GM06990 (cell line): ENCODE data around the gene MT1A.

ENCODE experiments used
- DNase-seq: peaks from one replicate; pipeline ENCODE4 v3.0.0-alpha.2; 2011; ENCODE audit not compliant: insufficient read length; ENCODE audit errors: extremely low read depth
- H3K27me3 ChIP-seq: replicated peaks from 2 replicates; pipeline ENCODE4 v1.6.0; 2011; ENCODE audit warnings: low read length; ENCODE audit not compliant: control insufficient read depth, insufficient read depth
- H3K36me3 ChIP-seq: 2 replicates; pipeline ENCODE4 v1.5.1; 2011; ENCODE audit warnings: low read length; ENCODE audit not compliant: control insufficient read depth, insufficient read depth
- H3K4me3 ChIP-seq: replicated peaks from 2 replicates; pipeline ENCODE4 v1.5.1; 2011; ENCODE audit warnings: low read depth, mild to moderate bottlenecking, control low read depth, low read length
- CTCF ChIP-seq: IDR thresholded peaks from 2 replicates; pipeline ENCODE4 v1.5.1; 2011; ENCODE audit warnings: low read length, control low read depth, mild to moderate bottlenecking, inconsistent platforms; ENCODE audit not compliant: insufficient read depth, poor library complexity, severe bottlenecking

Gene MT1A

GRCh38 chr16:56641166-56641565 lies 2.7 kb downstream of the MT1A start:
- Histone ChIP-seq H3K36me3 (no peaks in the 10 kb centered on the region), H3K27me3 (peaks cover 14% of the 10 kb centered on the region), H3K4me3 (no peak overlapping the region)
- no peak for TF ChIP-seq CTCF
- no peak for DNase-seq

GRCh38 chr16:56643080-56643778 lies 4.8 kb downstream of the MT1A start:
- no peak overlapping the region for H3K4me3 ChIP-seq
- H3K36me3 ChIP-seq = no peaks in the 10 kb centered on the region
- peak; percentile 37 for DNase-seq
- peaks cover 14% of the 10 kb centered on the region for H3K27me3 ChIP-seq
- peak; percentile 32 for TF ChIP-seq CTCF

- TF ChIP-seq CTCF = no peak
- Histone ChIP-seq H3K27me3 (peaks cover 12% of the 10 kb centered on the region), H3K36me3 (no peaks in the 10 kb centered on the region), H3K4me3 (no peak overlapping the region)
- DNase-seq = no peak
Observed at GRCh38 chr16:56643833-56644232, 5.4 kb downstream of the MT1A start.

- H3K36me3 ChIP-seq = no peaks in the 10 kb centered on the region
- peaks cover 8% of the 10 kb centered on the region for H3K27me3 ChIP-seq
- TF ChIP-seq CTCF = no peak
- H3K4me3 ChIP-seq = no peak overlapping the region
- no peak for DNase-seq
Observed at GRCh38 chr16:56645311-56645710, 6.8 kb downstream of the MT1A start.

- Histone ChIP-seq H3K4me3 (no peak overlapping the region), H3K36me3 (no peaks in the 10 kb centered on the region), H3K27me3 (peaks cover 8% of the 10 kb centered on the region)
- no peak for TF ChIP-seq CTCF
- no peak for DNase-seq
Observed at GRCh38 chr16:56645838-56646237, 7.4 kb downstream of the MT1A start.
